Esophagus muscularis mucosa (tissue), 4 donors: ENCODE measurements around the gene ARHGEF39. TPM values are rescaled to one million over a fixed set of nuclear protein-coding genes. Genes with fewer than 3 reads are reported as not detected.

Experiments used
- DNase-seq: peaks from one replicate; pipeline ENCODE4 v3.0.0-alpha.2; 2017; ENCODE audit errors: extremely low spot score
- H3K27ac ChIP-seq, 4 donors: fragments of 200-600 bp; sonication (generic); replicated peaks in 1 of 4; 1 replicate in 3 of 4; 2 replicates in 1 of 4; pipeline ENCODE4 v1.5.1; 2016 to 2019; ENCODE audit warnings: mild to moderate bottlenecking in 1 of 4
- H3K27me3 ChIP-seq, 4 donors: fragments of 200-600 bp; sonication (generic); one replicate each; pipeline versions ENCODE4 v1.5.1 to v1.6.0; 2016 to 2019
- H3K36me3 ChIP-seq, 4 donors: fragments of 200-600 bp; sonication (generic); one replicate each; pipeline ENCODE4 v1.5.1; 2016 to 2019
- H3K4me1 ChIP-seq, 4 donors: fragments of 200-600 bp; sonication (generic); one replicate each; pipeline ENCODE4 v1.5.1; 2016 to 2019
- H3K4me3 ChIP-seq, 4 donors: fragments of 200-600 bp; sonication (generic); 1 replicate in 2 of 4; 2 replicates in 2 of 4; pipeline ENCODE4 v1.5.1; 2016 to 2019; ENCODE audit warnings: mild to moderate bottlenecking in 4 of 4, moderate library complexity in 1 of 4
- H3K9me3 ChIP-seq, 4 donors: fragments of 200-600 bp; sonication (generic); 1 replicate in 3 of 4; 2 replicates in 1 of 4; pipeline ENCODE4 v1.5.1; 2016 to 2019
- CTCF ChIP-seq, 3 experiments: fragments of 200-600 bp in 2 of 3; fragments of 450-650 bp in 1 of 3; sonication (generic) in 2 of 3; IDR thresholded peaks; one replicate each; pipeline ENCODE4 v1.5.1; 2017 to 2019; ENCODE audit warnings: antibody characterized with exemption in 3 of 3, mild to moderate bottlenecking in 2 of 3, moderate library complexity in 1 of 3
- EP300 ChIP-seq: sonication (generic); formaldehyde crosslinking; IDR thresholded peaks from one replicate; pipeline ENCODE4 v1.6.1; 2017; ENCODE audit warnings: antibody characterized with exemption
- POLR2A ChIP-seq: fragments of 450-650 bp; IDR thresholded peaks from one replicate; pipeline ENCODE4 v1.6.1; 2017; ENCODE audit warnings: antibody characterized with exemption, moderate library complexity, mild to moderate bottlenecking, low read depth
- POLR2AphosphoS5 ChIP-seq, 2 donors: sonication (generic); formaldehyde crosslinking; IDR thresholded peaks; one replicate each; pipeline ENCODE4 v1.6.1; 2017; ENCODE audit warnings: antibody characterized with exemption in 2 of 2
- WGBS: methylation state at CpG from one replicate; pipeline ENCODE4 v1.1.5; 2018; 5-methylcytosine and 5-hydroxymethylcytosine counted together
- intact Hi-C: fragments of 100-400 bp; cut with DNase I; formaldehyde crosslinking; loops from one replicate; pipeline ENCODE4 v1.15.1; 2023
- total RNA-seq, 4 donors: library from RNA; depleted of rRNA; stranded (reverse); fragments of >200 nt; gene quantifications; one replicate each; pipeline versions ENCODE4 v1.1.0 to v1.2.1, GENCODE V29; 2016

Gene ARHGEF39
- total RNA-seq, 4 donors from 2014 or later: 1.3 to 3.3 (median 1.7) TPM

- intact Hi-C loops: loop anchor here (2.0 kb wide), 2 partner anchors 32 to 70 kb away; no protein-coding TSS in a partner anchor
- Histone ChIP-seq H3K27me3 (no peaks in the 10 kb centered on the region), H3K4me1 (peaks cover 43 to 66% (median 64%) of the 10 kb centered on the region in 4 donors), H3K4me3 (peak overlapping the region; percentile 68 to 97 (median 82)), H3K27ac (peak overlapping the region; percentile 95 to 99 (median 98)), H3K36me3 (peaks cover 0 to 20% (median 9%) of the 10 kb centered on the region in 4 donors), H3K9me3 (no peaks in the 10 kb centered on the region)
- WGBS: 0% methylated on average over 2 of the region's 2 CpGs
- no peak for DNase-seq
- TF ChIP-seq EP300 (no peak), POLR2AphosphoS5 (IDR thresholded peaks at IDR 0.05) (no peak), CTCF (IDR thresholded peaks at IDR 0.05) (no peak), POLR2A (no peak)
Observed at GRCh38 chr9:35658968-35659220, 6.1 kb downstream of the ARHGEF39 start.

GRCh38 chr9:35658137-35658967, 6.6 kb downstream of the ARHGEF39 start, which contains the start of gene CCDC107:
TSS of gene CCDC107 (plus strand) at chr9:35658292. CDS start at chr9:35658380, 88 bp downstream.
- peaks cover 0 to 20% (median 9%) of the 10 kb centered on the region in 4 donors for H3K36me3 ChIP-seq
- no peaks in the 10 kb centered on the region for H3K27me3 ChIP-seq
- WGBS: 0% methylated on average over 9 of the region's 67 CpGs
- peak within 1 kb of the TSS; percentile 68 to 97 (median 82) for H3K4me3 ChIP-seq
- H3K9me3 ChIP-seq: no peaks in the 10 kb centered on the region
- H3K27ac ChIP-seq: peak within 1 kb of the TSS; percentile 95 to 99 (median 98)
- peaks cover 43 to 61% (median 58%) of the 10 kb centered on the region in 4 donors for H3K4me1 ChIP-seq
- intact Hi-C loops: loop anchor here (2.0 kb wide), 2 partner anchors 32 to 70 kb away; no protein-coding TSS in a partner anchor
- TF ChIP-seq CTCF (IDR thresholded peaks at IDR 0.05) (peak in 2 of 3 experiments; percentile 38 to 50), POLR2A (peak; percentile 95), POLR2AphosphoS5 (IDR thresholded peaks at IDR 0.05) (peak in 1 of 2 donors; percentile 79), EP300 (no peak)
- no peak for DNase-seq

DNA sequence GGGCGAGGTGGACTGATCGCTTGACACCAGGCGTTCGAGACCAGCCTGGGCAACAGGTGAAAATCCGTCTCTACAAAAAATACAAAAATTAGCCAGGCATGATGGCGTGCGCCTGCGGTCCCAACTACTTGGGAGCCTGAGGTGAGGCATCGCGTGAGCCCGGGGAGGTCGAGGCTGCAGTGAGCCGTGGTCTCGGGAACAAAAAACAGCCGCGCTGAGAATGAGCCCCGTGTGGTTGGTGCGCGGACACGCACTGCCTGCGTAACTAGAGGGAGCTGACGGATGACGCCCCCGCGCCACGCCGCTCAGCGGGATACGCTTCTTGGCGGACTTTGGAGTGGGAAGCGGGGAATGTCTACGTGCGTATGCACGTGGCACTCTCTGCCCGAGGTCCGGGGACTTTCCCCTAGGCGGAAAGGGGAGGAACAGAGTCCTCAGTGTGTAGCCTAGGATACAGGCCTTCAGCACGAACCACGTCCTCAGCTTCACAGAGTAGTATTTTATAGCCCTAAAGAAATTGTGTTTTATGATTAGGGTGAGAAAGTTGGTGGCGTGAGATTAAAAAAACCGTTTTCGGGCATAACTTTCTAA, 7.4 kb downstream of the ARHGEF39 start, which contains the start of gene RMRP:
Gene RMRP, minus strand, starts transcription at position 474 of the 591 bp plus-strand sequence.
- no peaks in the 10 kb centered on the region for H3K9me3 ChIP-seq
- intact Hi-C loops: loop anchor here (2.0 kb wide), 2 partner anchors 33 to 71 kb away; no protein-coding TSS in a partner anchor
- H3K4me1 ChIP-seq: peaks cover 43 to 54% (median 51%) of the 10 kb centered on the region in 4 donors
- peak within 1 kb of the TSS; percentile 95 to 99 (median 98) for H3K27ac ChIP-seq
- TF ChIP-seq POLR2AphosphoS5 (IDR thresholded peaks at IDR 0.05) (peak in 1 of 2 donors; percentile 99), CTCF (IDR thresholded peaks at IDR 0.05) (peak in 2 of 3 experiments; percentile 41 to 53), POLR2A (peak; percentile 58), EP300 (peak; percentile 97)
- DNase-seq: peak; percentile 99
- H3K36me3 ChIP-seq: peaks cover 0 to 20% (median 9%) of the 10 kb centered on the region in 4 donors
- peak within 1 kb of the TSS; percentile 68 to 97 (median 82) for H3K4me3 ChIP-seq
- 0% methylated on average over 24 of the region's 42 CpGs for WGBS
- no peaks in the 10 kb centered on the region for H3K27me3 ChIP-seq

DNA sequence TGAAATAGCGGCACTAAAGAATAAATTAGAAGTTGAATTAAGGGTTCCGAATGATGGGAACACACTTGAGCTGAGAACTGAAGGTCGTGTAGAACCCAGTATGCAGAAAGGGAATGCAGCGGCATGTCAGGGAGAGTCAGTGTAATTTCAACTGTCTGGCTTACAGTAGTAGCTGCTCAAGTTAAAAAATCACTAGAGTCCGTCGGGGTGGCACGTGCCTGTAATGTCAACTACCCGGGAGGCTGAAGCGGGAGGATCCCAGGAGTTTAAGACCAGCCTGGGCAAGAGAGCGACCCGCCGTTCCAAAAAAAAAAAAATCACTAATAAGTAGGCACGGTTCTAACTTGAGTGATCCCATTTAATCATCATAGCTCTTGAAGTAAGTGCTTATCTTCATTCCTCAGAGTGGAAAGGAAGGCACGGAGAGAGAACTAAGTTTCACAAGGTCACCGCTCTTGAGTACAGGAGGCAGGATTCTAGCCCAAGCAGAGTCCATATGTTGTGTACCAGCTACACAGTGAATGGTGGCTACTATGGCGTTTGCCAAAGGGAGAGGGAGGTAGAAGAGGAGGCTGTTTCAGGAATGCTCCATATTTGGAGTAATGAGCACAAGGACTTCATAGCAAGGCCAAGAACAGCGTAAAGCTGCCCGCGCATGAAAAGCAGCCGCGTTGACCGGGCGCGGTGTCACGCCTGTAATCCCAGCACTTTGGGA, 8.0 kb downstream of the ARHGEF39 start:
- Histone ChIP-seq H3K9me3 (no peaks in the 10 kb centered on the region), H3K4me1 (peaks cover 39 to 47% (median 45%) of the 10 kb centered on the region in 4 donors), H3K36me3 (peaks cover 0 to 20% (median 9%) of the 10 kb centered on the region in 4 donors), H3K4me3 (peak overlapping the region; percentile 68 to 97 (median 82)), H3K27ac (peak overlapping the region; percentile 95 to 99 (median 98)), H3K27me3 (no peaks in the 10 kb centered on the region)
- DNase-seq: peak; percentile 92
- TF ChIP-seq CTCF (IDR thresholded peaks at IDR 0.05): no peak
- 20% methylated on average over 25 of the region's 25 CpGs for WGBS
- intact Hi-C loops: no loop called here
